Stimulated activated CD4-positive, alpha-beta T cell treated with anti-CD3 and anti-CD28 coated beads, TNF-alpha, amount 100 ng/mL, for 24 hours (primary cell): ENCODE results near the gene RBMY1F.
"Not testable (repeated sequence)": the region's sequence is repeated elsewhere in the genome, so short reads cannot be mapped to it uniquely, and the experiment has no call there.

Source experiments
- DNase-seq, 3 experiments: peaks; one replicate each; pipeline ENCODE4 v3.0.0-alpha.2; 2020; ENCODE audit warnings: low read depth in 3 of 3

Gene RBMY1F

GRCh38 chrY:22182823-22183222 is at the start of gene RBMY1F:
Gene RBMY1F, minus strand, starts transcription at chrY:22182923. Its CDS starts 1,954 bp downstream, at chrY:22180969.
- DNase-seq, result not testable (repeated sequence)

GRCh38 chrY:22151144-22151543 is 31.6 kb downstream of the RBMY1F start:
- not testable (repeated sequence) for DNase-seq

- DNase-seq, result not testable (repeated sequence)
Observed at GRCh38 chrY:22141011-22141695, 41.6 kb downstream of the RBMY1F start.

- DNase-seq, result not testable (repeated sequence)
Observed at GRCh38 chrY:22134719-22135118, 48.0 kb downstream of the RBMY1F start.

- not testable (repeated sequence) for DNase-seq
Observed at GRCh38 chrY:22130494-22130893, 52.2 kb downstream of the RBMY1F start.
